Mucosa of descending colon (tissue), 3 donors: Measurements from ENCODE around the gene TTC23. TPM values are rescaled to one million over a fixed set of nuclear protein-coding genes. Genes with fewer than 3 reads are reported as not detected.

ENCODE experiments used
- ATAC-seq: fragments of 200-7000 bp; cut with Tn5 transposase; one replicate; pipeline ENCODE4 v1.9.1; 2020; ENCODE audit warnings: mild to moderate bottlenecking, moderate library complexity
- DNase-seq, 3 donors: peaks; one replicate each; pipeline ENCODE4 v3.0.0-alpha.2; 2020
- H3K36me3 ChIP-seq: fragments of 200-600 bp; one replicate; pipeline ENCODE4 v1.8.0; 2021; ENCODE audit warnings: low read depth, mild to moderate bottlenecking
- H3K4me1 ChIP-seq: fragments of 200-600 bp; one replicate; pipeline ENCODE4 v1.8.0; 2021; ENCODE audit warnings: low read depth, mild to moderate bottlenecking
- H3K4me3 ChIP-seq: fragments of 200-600 bp; one replicate; pipeline ENCODE4 v1.8.0; 2021; ENCODE audit warnings: mild to moderate bottlenecking
- H3K9me3 ChIP-seq: fragments of 200-600 bp; one replicate; pipeline ENCODE4 v1.8.0; 2021; ENCODE audit warnings: mild to moderate bottlenecking
- intact Hi-C, 2 donors: fragments of 100-400 bp; cut with DNase I in 1 of 2; cut with micrococcal nuclease in 1 of 2; formaldehyde crosslinking; loops; one replicate each; pipeline versions ENCODE4 v1.11.0 to v1.11.1; 2022; cut with DNase I, micrococcal nuclease
- total RNA-seq, 3 donors: library from RNA; stranded (reverse); fragmentation: NEBNext Ultra II Directional in 2 of 3; extraction: Animal tissue kit (Norgen Biotek cat#: 25700) in 2 of 3; gene quantifications; one replicate each; pipeline versions ENCODE4 v1.2.1 to v1.2.4, GENCODE V29; 2021 to 2023
- TF ChIP-seq, protein P1 (sequence below): fragments of 200-600 bp; IDR thresholded peaks from one replicate; pipeline ENCODE4 v1.8.0; 2022; ENCODE audit warnings: antibody characterized with exemption, mild to moderate bottlenecking
- donor health status: DM: no; HTN: no; CAD: no; lungs with moderate emphysema.
- donor health status: DM: no; HTN: no; CAD: no.
- donor health status: DM: no; HTN: yes; CAD: no.

TTC23 gene
- total RNA-seq, 3 donors from 2014 or later = 17.1 to 26.8 (median 19.6) TPM

DNA sequence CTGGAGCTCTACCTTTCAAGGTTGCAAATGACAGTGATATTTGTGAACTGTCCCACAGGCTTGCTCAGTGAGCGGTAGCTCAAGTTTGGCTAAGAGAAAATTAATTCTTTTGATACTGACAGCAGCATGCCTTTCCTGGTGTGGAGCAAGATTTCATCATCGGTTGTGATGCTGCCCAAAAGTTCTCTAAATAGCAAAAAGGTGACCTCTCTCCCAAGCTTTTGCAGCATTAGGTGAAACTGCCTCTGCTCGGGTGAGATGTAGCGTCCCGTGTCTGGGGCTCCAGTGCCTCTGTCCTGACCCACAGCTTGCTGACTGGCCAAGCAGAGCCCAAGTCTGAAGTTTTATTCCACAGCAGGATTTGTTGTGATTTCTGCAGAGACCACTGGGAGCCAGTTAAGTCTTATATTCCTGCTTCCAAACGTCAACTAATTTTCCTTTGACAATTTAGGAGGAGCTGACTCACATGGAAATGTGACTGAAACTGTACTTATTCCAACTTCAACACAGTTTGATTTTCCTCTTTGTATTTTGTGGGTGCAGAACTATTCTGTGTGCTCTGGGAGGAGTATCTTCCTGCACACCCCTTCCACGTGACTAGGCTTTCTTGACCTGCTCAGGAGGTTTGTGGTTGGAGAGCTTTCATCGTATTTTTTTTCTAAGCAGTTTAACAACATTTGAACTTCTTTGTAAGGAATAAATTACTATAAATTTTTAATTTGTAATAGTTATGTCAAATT is 138.6 kb downstream of the TTC23 start:
- no peak overlapping the region for H3K4me3 ChIP-seq
- no peaks in the 10 kb centered on the region for H3K9me3 ChIP-seq
- DNase-seq (no peak), ATAC-seq (no peak)
- peaks cover 6% of the 10 kb centered on the region for H3K4me1 ChIP-seq
- TF ChIP-seq, protein P1, sequence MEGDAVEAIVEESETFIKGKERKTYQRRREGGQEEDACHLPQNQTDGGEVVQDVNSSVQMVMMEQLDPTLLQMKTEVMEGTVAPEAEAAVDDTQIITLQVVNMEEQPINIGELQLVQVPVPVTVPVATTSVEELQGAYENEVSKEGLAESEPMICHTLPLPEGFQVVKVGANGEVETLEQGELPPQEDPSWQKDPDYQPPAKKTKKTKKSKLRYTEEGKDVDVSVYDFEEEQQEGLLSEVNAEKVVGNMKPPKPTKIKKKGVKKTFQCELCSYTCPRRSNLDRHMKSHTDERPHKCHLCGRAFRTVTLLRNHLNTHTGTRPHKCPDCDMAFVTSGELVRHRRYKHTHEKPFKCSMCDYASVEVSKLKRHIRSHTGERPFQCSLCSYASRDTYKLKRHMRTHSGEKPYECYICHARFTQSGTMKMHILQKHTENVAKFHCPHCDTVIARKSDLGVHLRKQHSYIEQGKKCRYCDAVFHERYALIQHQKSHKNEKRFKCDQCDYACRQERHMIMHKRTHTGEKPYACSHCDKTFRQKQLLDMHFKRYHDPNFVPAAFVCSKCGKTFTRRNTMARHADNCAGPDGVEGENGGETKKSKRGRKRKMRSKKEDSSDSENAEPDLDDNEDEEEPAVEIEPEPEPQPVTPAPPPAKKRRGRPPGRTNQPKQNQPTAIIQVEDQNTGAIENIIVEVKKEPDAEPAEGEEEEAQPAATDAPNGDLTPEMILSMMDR = no peak
- intact Hi-C loops = no loop called here
- H3K36me3 ChIP-seq = no peaks in the 10 kb centered on the region

DNA sequence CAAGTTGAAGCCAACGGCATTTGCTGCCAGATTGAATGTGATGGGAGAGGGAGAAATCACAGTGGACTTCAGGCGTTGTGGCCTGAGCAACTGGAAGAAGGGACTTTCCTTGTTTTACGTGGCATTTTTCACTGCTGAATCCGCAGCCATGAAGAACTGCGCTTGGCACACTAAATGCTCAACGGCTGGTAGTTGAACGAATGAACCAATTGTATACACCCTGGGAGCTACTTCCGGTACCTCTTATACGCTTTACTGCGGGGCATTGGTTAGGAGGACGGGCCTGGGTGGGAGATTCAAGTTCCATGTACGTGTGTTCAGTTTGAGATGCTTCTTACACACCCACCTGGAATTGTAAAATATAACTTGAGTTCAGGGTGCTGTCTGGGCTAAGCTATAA is 139.3 kb downstream of the TTC23 start:
- Histone ChIP-seq H3K36me3 (no peaks in the 10 kb centered on the region), H3K4me3 (no peak overlapping the region), H3K9me3 (no peaks in the 10 kb centered on the region), H3K4me1 (peaks cover 10% of the 10 kb centered on the region)
- no peak for DNase-seq
- intact Hi-C loops = no loop called here
- TF ChIP-seq, protein P1 = no peak
- ATAC-seq = no peak

DNA sequence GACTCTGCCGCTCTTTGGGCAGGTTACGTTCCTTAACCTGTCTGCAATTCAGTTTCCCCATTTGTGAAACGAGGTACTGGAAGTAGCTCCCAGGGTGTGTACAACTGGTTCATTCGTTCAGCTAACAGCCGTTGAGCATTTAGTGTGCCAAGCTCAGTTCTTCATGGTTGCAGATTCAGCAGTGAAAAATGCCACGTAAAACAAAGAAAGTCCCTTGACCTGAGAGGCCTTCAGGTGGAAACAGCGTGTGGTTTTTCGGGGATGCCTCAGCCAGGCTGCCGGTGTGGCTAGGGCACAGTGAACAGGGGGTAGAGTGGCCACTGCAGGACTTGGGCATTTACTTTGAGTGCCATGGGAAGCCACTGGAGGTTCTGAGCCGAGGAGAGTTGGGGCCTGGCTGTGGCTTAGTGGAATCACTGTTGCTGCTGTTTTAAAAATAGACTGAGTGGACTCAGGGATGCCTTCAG is 139.8 kb downstream of the TTC23 start:
- DNase-seq = no peak
- intact Hi-C loops = loop anchor here in 1 of 2 donors (5.0 to 10.0 kb wide), 2 partner anchors 65 to 103 kb away; no protein-coding TSS in a partner anchor
- ATAC-seq = no peak
- Histone ChIP-seq H3K9me3 (no peaks in the 10 kb centered on the region), H3K4me3 (no peak overlapping the region), H3K36me3 (no peaks in the 10 kb centered on the region), H3K4me1 (peaks cover 11% of the 10 kb centered on the region)
- TF ChIP-seq, protein P1 = no peak

DNA sequence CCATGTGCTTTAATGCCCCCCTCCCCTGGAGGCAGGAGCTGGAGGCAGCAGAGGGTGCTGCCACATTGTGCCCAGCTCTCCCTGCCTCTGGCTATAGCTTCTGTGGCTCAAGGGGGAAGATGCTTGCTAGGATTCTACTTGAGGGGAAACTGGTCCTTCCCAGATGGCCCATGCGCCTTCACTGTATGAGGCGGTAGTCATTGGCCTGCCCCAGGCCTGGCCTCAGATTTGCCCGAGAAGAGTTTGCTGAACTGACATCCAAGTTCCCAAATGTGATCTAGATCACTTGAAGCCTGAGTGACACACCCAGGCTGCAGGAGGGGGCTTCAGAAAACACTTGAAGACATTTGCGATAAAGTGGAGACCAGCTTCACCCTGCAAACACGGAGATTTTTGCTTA is 140.4 kb downstream of the TTC23 start:
- Histone ChIP-seq H3K36me3 (no peaks in the 10 kb centered on the region), H3K9me3 (no peaks in the 10 kb centered on the region), H3K4me3 (no peak overlapping the region), H3K4me1 (peaks cover 11% of the 10 kb centered on the region)
- intact Hi-C loops = loop anchor here in 1 of 2 donors (5.0 to 10.0 kb wide), 2 partner anchors 66 to 103 kb away; no protein-coding TSS in a partner anchor
- no peak for DNase-seq
- no peak for ATAC-seq
- TF ChIP-seq, protein P1 = no peak

DNA sequence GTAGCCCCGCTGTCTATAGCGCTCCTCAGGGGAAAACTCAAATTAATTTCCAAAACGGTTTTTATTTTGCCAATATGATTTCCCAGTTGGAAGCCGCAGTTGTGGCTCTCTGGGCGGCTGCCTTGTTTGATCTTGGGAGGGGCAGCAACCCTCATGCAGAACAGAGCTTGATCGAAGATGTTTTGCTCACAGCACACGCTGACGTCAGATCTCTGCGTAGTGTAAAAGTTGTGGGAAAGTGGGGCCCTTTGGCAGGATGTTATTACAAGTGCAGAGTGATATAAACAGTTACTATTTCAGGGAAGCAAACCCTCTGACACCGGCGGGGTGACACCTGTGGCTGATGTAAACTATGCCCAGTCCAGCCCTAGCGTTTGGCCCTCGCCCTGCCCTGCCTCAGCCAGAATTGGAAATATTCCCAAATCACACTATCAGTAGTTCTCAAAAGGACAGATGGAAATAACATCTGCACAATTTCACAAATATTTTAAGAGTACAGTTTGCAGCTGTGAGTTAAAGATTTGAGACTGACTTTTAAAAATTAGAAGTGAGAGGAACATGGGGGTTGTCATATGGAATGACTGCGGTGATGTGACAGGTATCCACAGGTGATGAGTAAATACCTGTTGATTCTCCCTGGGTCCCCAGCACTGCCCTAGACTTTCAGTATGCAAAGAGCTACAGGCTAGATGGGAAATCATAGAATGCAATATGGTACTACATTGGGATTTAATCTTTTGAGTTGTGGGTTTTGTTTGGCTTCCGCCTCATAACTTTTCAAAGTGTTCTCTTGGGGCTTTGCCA is 142.8 kb downstream of the TTC23 start:
- DNase-seq (peak in 1 of 3 donors; percentile 17), ATAC-seq (no peak)
- no peaks in the 10 kb centered on the region for H3K9me3 ChIP-seq
- peaks cover 11% of the 10 kb centered on the region for H3K4me1 ChIP-seq
- no peaks in the 10 kb centered on the region for H3K36me3 ChIP-seq
- intact Hi-C loops = loop anchor here in 1 of 2 donors (5.0 to 10.0 kb wide), 2 partner anchors 68 to 106 kb away; no protein-coding TSS in a partner anchor
- TF ChIP-seq, protein P1 = no peak
- H3K4me3 ChIP-seq = no peak overlapping the region
